NCI-H2227 treated with DMSO at 0.1 percent for 48 hours (cell line): Measurements from ENCODE around the gene RIPPLY3.
"Not testable (repeated sequence)": the region's sequence is repeated elsewhere in the genome, so short reads cannot be mapped to it uniquely, and the experiment has no call there.

ENCODE experiments used
- DNase-seq: peaks from one replicate; lab custom pipeline; 2025; lab: John Stamatoyannopoulos, UW

Gene RIPPLY3

GRCh38 chr21:37017951-37018679 lies 11.6 kb downstream of the RIPPLY3 start:
- no peak for DNase-seq

- peak; percentile 38 for DNase-seq
These were observed 20.0 kb downstream of the RIPPLY3 start for GRCh38 chr21:37026499-37026898.

GRCh38 chr21:37028570-37028969 lies 22.1 kb downstream of the RIPPLY3 start:
- DNase-seq, result no peak

- no peak for DNase-seq
These were observed 24.4 kb downstream of the RIPPLY3 start for GRCh38 chr21:37030864-37031263.

GRCh38 chr21:37032293-37032692 lies 25.8 kb downstream of the RIPPLY3 start:
- no peak for DNase-seq

- no peak for DNase-seq
These were observed 26.5 kb downstream of the RIPPLY3 start for GRCh38 chr21:37032877-37033471.

GRCh38 chr21:37034394-37034793 lies 27.9 kb downstream of the RIPPLY3 start:
- DNase-seq, result not testable (repeated sequence)

- no peak for DNase-seq
These were observed 29.7 kb downstream of the RIPPLY3 start for GRCh38 chr21:37036177-37036576.

GRCh38 chr21:37039411-37040075 lies 33.0 kb downstream of the RIPPLY3 start:
- no peak for DNase-seq

- no peak for DNase-seq
These were observed 33.7 kb downstream of the RIPPLY3 start for GRCh38 chr21:37040212-37040611.

- no peak for DNase-seq
These were observed 35.3 kb downstream of the RIPPLY3 start for GRCh38 chr21:37041706-37042271.

GRCh38 chr21:37043818-37044217 lies 37.3 kb downstream of the RIPPLY3 start:
- no peak for DNase-seq

- DNase-seq, result no peak
These were observed 38.1 kb downstream of the RIPPLY3 start for GRCh38 chr21:37044643-37045042.

- DNase-seq, result no peak
These were observed 38.6 kb downstream of the RIPPLY3 start for GRCh38 chr21:37045149-37045548.

GRCh38 chr21:37045556-37045955 lies 39.1 kb downstream of the RIPPLY3 start:
- DNase-seq, result no peak

- no peak for DNase-seq
These were observed 40.6 kb downstream of the RIPPLY3 start for GRCh38 chr21:37047079-37047478.

- not testable (repeated sequence) for DNase-seq
These were observed 43.2 kb downstream of the RIPPLY3 start for GRCh38 chr21:37049741-37050140.

- DNase-seq, result no peak
These were observed 48.9 kb downstream of the RIPPLY3 start for GRCh38 chr21:37055271-37055855.

GRCh38 chr21:37057614-37058013 lies 51.1 kb downstream of the RIPPLY3 start:
- no peak for DNase-seq

GRCh38 chr21:37058261-37058660 lies 51.8 kb downstream of the RIPPLY3 start:
- DNase-seq, result no peak

- DNase-seq, result no peak
These were observed 52.7 kb downstream of the RIPPLY3 start for GRCh38 chr21:37059181-37059580.

GRCh38 chr21:37060296-37060695 lies 53.8 kb downstream of the RIPPLY3 start:
- DNase-seq, result peak; percentile 85
